CD4-positive, CD25-positive, alpha-beta regulatory T cell (primary cell): ENCODE results near the gene GRN. TPM values are rescaled to one million over a fixed set of nuclear protein-coding genes. Genes with fewer than 3 reads are reported as not detected.

Experiments used
- ATAC-seq, 2 donors: fragments of 150-1000 bp; cut with Tn5 transposase; one replicate each; pipeline ENCODE4 v1.10.0; 2021; ENCODE audit warnings: low read depth in 2 of 2, moderate number of reproducible peaks in 2 of 2, moderate library complexity in 1 of 2
- DNase-seq, 3 donors: peaks; one replicate each; pipeline versions ENCODE4 v3.0.0 to v3.0.0-alpha.2; 2012 to 2022; ENCODE audit warnings: mixed read lengths in 1 of 3
- H3K27ac ChIP-seq: one replicate; pipeline ENCODE4 v1.7.0; 2013; ENCODE audit warnings: mild to moderate bottlenecking, low read length; ENCODE audit not compliant: insufficient read depth, poor library complexity, severe bottlenecking
- H3K27me3 ChIP-seq: one replicate; pipeline ENCODE4 v1.7.0; 2013; ENCODE audit warnings: low read length; ENCODE audit not compliant: control insufficient read depth, insufficient read depth
- H3K36me3 ChIP-seq: one replicate; pipeline ENCODE4 v1.7.0; 2013; ENCODE audit warnings: mild to moderate bottlenecking, low read length, moderate library complexity; ENCODE audit not compliant: control insufficient read depth, insufficient read depth
- H3K4me1 ChIP-seq: 2 replicates; pipeline ENCODE4 v1.7.0; 2013; ENCODE audit warnings: mild to moderate bottlenecking, low read length; ENCODE audit not compliant: insufficient read depth, control insufficient read depth, poor library complexity, severe bottlenecking
- H3K4me3 ChIP-seq: one replicate; pipeline ENCODE4 v1.7.0; 2013; ENCODE audit warnings: low read depth, mild to moderate bottlenecking, low read length, moderate library complexity
- H3K9me3 ChIP-seq, 2 experiments: 1 replicate in 1 of 2; 2 replicates in 1 of 2; pipeline ENCODE4 v1.7.0; 2013; ENCODE audit warnings: low read length in 2 of 2, mild to moderate bottlenecking in 1 of 2, moderate library complexity in 1 of 2; ENCODE audit not compliant: control insufficient read depth in 2 of 2
- H3K27ac Mint-ChIP-seq, 3 donors: one replicate each; pipeline ENCODE4 v1.8.0; 2020 to 2022; ENCODE audit warnings: mild to moderate bottlenecking in 3 of 3, mixed read lengths in 3 of 3, moderate library complexity in 2 of 3
- H3K27me3 Mint-ChIP-seq: one replicate; pipeline ENCODE4 v1.8.0; 2022; ENCODE audit warnings: mild to moderate bottlenecking, mixed read lengths
- H3K36me3 Mint-ChIP-seq: one replicate; pipeline ENCODE4 v1.8.0; 2020; ENCODE audit warnings: mixed read lengths
- H3K4me1 Mint-ChIP-seq, 4 donors: one replicate each; pipeline ENCODE4 v1.8.0; 2020 to 2022; ENCODE audit warnings: mixed read lengths in 4 of 4, mild to moderate bottlenecking in 1 of 4
- H3K4me3 Mint-ChIP-seq, 4 donors: one replicate each; pipeline ENCODE4 v1.8.0; 2020 to 2022; ENCODE audit warnings: mild to moderate bottlenecking in 4 of 4, mixed read lengths in 4 of 4, moderate library complexity in 3 of 4
- H3K9me3 Mint-ChIP-seq, 7 donors: one replicate each; pipeline ENCODE4 v1.8.0; 2020 to 2022; ENCODE audit warnings: mixed read lengths in 7 of 7, mild to moderate bottlenecking in 3 of 7, moderate library complexity in 2 of 7
- polyA plus RNA-seq, 4 donors: library from polyadenylated mRNA; unstranded; fragments of 300-500 nt; fragmentation: Illumina TruSeq; gene quantifications; one replicate each; pipeline ENCODE4 v1.2.3, GENCODE V29; 2021
- total RNA-seq: library from RNA; stranded (reverse); gene quantifications from one replicate; pipeline ENCODE4 v1.2.3, GENCODE V29; 2022

The GRN gene
- total and polyA plus RNA-seq, 5 donors from 2014 or later, result 24.3 to 39.4 (median 32.0) TPM

GRCh38 chr17:44315760-44316731 is 29.1 kb upstream of the GRN start:
- ATAC-seq, result no peak

GRCh38 chr17:44317545-44317944 is 27.6 kb upstream of the GRN start:
- H3K4me3 Mint-ChIP-seq, result peak overlapping the region in 3 of 4 donors; percentile 62 to 84 (median 73)

More at GRCh38 chr17:44315760-44316731, 29.1 kb upstream of the GRN start:
- Mint-ChIP-seq H3K9me3 (peaks cover 0 to 11% (median 0%) of the 10 kb centered on the region in 7 donors), H3K27me3 (peaks cover 31% of the 10 kb centered on the region), H3K36me3 (peaks cover 4% of the 10 kb centered on the region), H3K4me3 (peak overlapping the region; percentile 64 to 81 (median 78)), H3K4me1 (peaks cover 0 to 20% (median 9%) of the 10 kb centered on the region in 4 donors), H3K27ac (peak overlapping the region in 1 of 3 donors; percentile 52)
- Histone ChIP-seq H3K27me3 (peaks cover 10% of the 10 kb centered on the region), H3K9me3 (no peaks in the 10 kb centered on the region), H3K27ac (no peak overlapping the region), H3K4me1 (peaks cover 12% of the 10 kb centered on the region), H3K36me3 (peaks cover 13% of the 10 kb centered on the region), H3K4me3 (no peak overlapping the region)
- DNase-seq, result no peak

GRCh38 chr17:44318077-44318892 is 26.8 kb upstream of the GRN start:
- no peak for ATAC-seq

More at GRCh38 chr17:44317545-44317944, 27.6 kb upstream of the GRN start:
- peaks cover 0 to 26% (median 9%) of the 10 kb centered on the region in 4 donors for H3K4me1 Mint-ChIP-seq
- Histone ChIP-seq H3K9me3 (no peaks in the 10 kb centered on the region), H3K36me3 (peaks cover 21% of the 10 kb centered on the region), H3K27me3 (peaks cover 10% of the 10 kb centered on the region), H3K27ac (no peak overlapping the region), H3K4me1 (peaks cover 12% of the 10 kb centered on the region), H3K4me3 (no peak overlapping the region)
- peaks cover 4% of the 10 kb centered on the region for H3K36me3 Mint-ChIP-seq
- H3K27me3 Mint-ChIP-seq, result peaks cover 27% of the 10 kb centered on the region
- no peak for DNase-seq
- no peak for ATAC-seq
- H3K27ac Mint-ChIP-seq, result no peak overlapping the region
- H3K9me3 Mint-ChIP-seq, result peaks cover 0 to 8% (median 0%) of the 10 kb centered on the region in 7 donors

GRCh38 chr17:44320066-44320465 is 25.0 kb upstream of the GRN start:
- H3K4me1 Mint-ChIP-seq, result peaks cover 0 to 38% (median 9%) of the 10 kb centered on the region in 4 donors
- H3K27me3 Mint-ChIP-seq, result peaks cover 18% of the 10 kb centered on the region
- H3K36me3 Mint-ChIP-seq, result peaks cover 4% of the 10 kb centered on the region

More at GRCh38 chr17:44318077-44318892, 26.8 kb upstream of the GRN start:
- Histone ChIP-seq H3K4me1 (peaks cover 12% of the 10 kb centered on the region), H3K27ac (no peak overlapping the region), H3K27me3 (peaks cover 10% of the 10 kb centered on the region), H3K36me3 (peaks cover 21% of the 10 kb centered on the region), H3K4me3 (no peak overlapping the region), H3K9me3 (no peaks in the 10 kb centered on the region)
- no peak for DNase-seq
- Mint-ChIP-seq H3K27me3 (peaks cover 21% of the 10 kb centered on the region), H3K36me3 (peaks cover 4% of the 10 kb centered on the region), H3K27ac (peak overlapping the region in 1 of 3 donors; percentile 67), H3K4me1 (peaks cover 0 to 32% (median 9%) of the 10 kb centered on the region in 4 donors), H3K4me3 (peak overlapping the region in 1 of 4 donors; percentile 38), H3K9me3 (peaks cover 0 to 8% (median 0%) of the 10 kb centered on the region in 7 donors)

GRCh38 chr17:44321246-44322120 is 23.6 kb upstream of the GRN start:
- no peak for DNase-seq
- peak overlapping the region in 3 of 4 donors; percentile 31 to 74 (median 74) for H3K4me3 Mint-ChIP-seq
- peaks cover 4% of the 10 kb centered on the region for H3K36me3 Mint-ChIP-seq

More at GRCh38 chr17:44320066-44320465, 25.0 kb upstream of the GRN start:
- peaks cover 18% of the 10 kb centered on the region for H3K4me1 ChIP-seq
- H3K4me3 ChIP-seq, result no peak overlapping the region
- no peaks in the 10 kb centered on the region for H3K9me3 ChIP-seq
- H3K27ac ChIP-seq, result no peak overlapping the region
- peaks cover 5% of the 10 kb centered on the region for H3K27me3 ChIP-seq
- H3K9me3 Mint-ChIP-seq, result peaks cover 0 to 8% (median 0%) of the 10 kb centered on the region in 7 donors
- no peak overlapping the region for H3K4me3 Mint-ChIP-seq
- no peak for ATAC-seq
- no peak for DNase-seq
- no peak overlapping the region for H3K27ac Mint-ChIP-seq
- peaks cover 21% of the 10 kb centered on the region for H3K36me3 ChIP-seq

GRCh38 chr17:44322236-44322895 is 22.7 kb upstream of the GRN start:
- Histone ChIP-seq H3K36me3 (peaks cover 21% of the 10 kb centered on the region), H3K4me1 (peaks cover 18% of the 10 kb centered on the region), H3K27ac (no peak overlapping the region), H3K4me3 (no peak overlapping the region), H3K27me3 (no peaks in the 10 kb centered on the region), H3K9me3 (no peaks in the 10 kb centered on the region)
- peaks cover 0 to 4% (median 0%) of the 10 kb centered on the region in 7 donors for H3K9me3 Mint-ChIP-seq
- DNase-seq, result no peak
- peaks cover 5% of the 10 kb centered on the region for H3K27me3 Mint-ChIP-seq
- no peak for ATAC-seq
- peaks cover 4% of the 10 kb centered on the region for H3K36me3 Mint-ChIP-seq
- peak overlapping the region; percentile 61 to 84 (median 72) for H3K4me3 Mint-ChIP-seq
- no peak overlapping the region for H3K27ac Mint-ChIP-seq
- peaks cover 4 to 41% (median 7%) of the 10 kb centered on the region in 4 donors for H3K4me1 Mint-ChIP-seq

More at GRCh38 chr17:44321246-44322120, 23.6 kb upstream of the GRN start:
- H3K27me3 ChIP-seq, result no peaks in the 10 kb centered on the region
- H3K4me3 ChIP-seq, result no peak overlapping the region
- H3K4me1 ChIP-seq, result peaks cover 18% of the 10 kb centered on the region
- no peak for ATAC-seq
- H3K36me3 ChIP-seq, result peaks cover 21% of the 10 kb centered on the region
- no peak overlapping the region for H3K27ac ChIP-seq
- Mint-ChIP-seq H3K27ac (peak overlapping the region in 2 of 3 donors; percentile 31 to 87), H3K9me3 (peaks cover 0 to 7% (median 0%) of the 10 kb centered on the region in 7 donors), H3K4me1 (peaks cover 0 to 38% (median 2%) of the 10 kb centered on the region in 4 donors), H3K27me3 (peaks cover 11% of the 10 kb centered on the region)
- no peaks in the 10 kb centered on the region for H3K9me3 ChIP-seq
